Stimulated activated CD4-positive, alpha-beta T cell treated with anti-CD3 and anti-CD28 coated beads, TNF-alpha, amount 100 ng/mL, for 24 hours (primary cell): ENCODE results near the gene ZBED4.

Experiments used
- DNase-seq, 3 experiments: peaks; one replicate each; pipeline ENCODE4 v3.0.0-alpha.2; 2020; ENCODE audit warnings: low read depth in 3 of 3

The ZBED4 gene

DNA sequence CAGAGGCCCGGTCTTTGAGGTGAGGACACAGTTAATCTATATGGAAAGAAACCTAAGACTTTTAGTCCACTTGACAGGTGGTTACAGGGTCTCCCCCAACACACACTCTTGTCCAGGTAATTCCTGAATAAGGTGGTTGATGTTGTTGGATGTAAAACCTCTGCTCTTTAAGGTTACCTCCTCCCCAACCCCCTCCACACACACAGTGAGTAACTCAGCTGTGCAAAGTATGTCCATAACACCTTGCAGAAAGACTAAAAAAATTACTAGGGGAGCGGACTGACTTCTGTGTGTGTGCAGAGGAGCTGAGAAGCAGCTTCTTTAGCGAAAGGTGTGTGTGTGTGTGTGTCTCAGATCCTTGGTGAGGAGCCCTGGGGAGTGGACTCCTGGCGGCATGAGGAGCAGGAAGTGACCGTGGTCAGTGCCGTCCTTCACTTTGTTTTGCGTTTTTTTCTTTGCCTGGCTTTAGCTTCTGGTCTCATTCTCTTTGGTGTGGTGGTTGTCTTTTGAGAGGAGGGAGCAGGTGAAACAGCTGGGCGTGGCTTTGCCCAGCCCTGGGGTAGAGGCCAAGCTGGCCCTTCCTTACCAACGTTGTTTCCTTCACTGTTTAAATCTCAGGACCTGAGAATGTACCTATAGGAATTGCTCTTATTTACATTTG, 1.7 kb downstream of the ZBED4 start:
- no peak for DNase-seq

DNA sequence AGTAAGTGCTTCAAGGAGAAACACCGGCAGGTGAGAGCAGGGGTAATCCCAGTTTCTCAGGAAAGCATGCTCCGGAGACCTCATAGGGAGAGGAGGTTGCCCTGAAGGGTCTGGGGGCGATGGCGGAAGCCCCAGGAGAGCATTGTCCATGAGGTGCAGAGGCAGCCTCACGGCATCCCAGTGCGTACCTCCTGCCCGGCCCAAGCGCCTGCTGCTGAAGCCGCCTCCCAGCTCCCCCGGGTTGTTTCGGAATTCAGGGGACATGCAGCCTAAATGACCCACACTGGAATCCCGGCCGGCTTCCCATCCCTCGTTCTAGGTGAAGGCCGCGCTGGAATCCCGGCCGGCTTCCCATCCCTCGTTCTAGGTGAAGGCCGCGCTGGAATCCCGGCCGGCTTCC, 2.7 kb downstream of the ZBED4 start:
- no peak for DNase-seq

DNA sequence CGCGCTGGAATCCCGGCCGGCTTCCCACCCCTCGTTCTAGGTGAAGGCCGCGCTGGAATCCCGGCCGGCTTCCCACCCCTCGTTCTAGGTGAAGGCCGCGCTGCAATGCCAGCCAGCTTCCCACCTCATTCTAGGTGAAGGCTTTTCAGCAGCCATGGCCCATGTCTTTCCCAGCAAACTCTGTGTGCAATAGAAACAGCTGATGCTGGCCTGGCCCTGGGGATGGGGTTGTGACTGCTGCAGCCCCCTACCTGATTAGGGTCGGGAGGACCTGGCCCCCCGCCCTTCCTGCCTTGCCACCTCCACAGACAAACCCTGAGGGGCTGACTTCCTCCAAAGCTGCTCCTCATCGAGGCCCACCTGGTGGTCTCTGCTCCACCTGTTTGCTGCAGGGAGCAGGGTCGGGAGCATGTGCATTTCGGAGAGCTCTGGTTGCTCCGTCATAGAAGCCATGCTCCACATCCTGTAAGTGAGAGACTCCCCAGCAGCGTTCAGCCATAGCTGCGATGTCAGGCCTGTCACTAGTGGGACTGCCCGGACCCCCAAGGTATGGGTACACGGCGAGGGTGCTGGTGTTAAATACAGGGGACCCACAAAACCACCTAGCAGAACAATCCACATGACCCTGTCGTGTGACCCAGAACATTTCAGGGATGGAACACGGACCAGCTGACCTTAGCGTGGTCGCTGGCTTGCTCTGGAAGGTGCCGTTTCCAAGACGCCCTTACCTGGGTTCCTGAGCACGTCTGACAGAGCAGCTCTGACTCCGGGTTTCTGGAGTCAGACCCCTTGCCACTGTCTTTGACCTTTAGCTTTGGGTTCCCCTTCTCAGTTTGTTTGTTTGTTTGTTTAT, 3.3 kb downstream of the ZBED4 start:
- DNase-seq, result no peak

DNA sequence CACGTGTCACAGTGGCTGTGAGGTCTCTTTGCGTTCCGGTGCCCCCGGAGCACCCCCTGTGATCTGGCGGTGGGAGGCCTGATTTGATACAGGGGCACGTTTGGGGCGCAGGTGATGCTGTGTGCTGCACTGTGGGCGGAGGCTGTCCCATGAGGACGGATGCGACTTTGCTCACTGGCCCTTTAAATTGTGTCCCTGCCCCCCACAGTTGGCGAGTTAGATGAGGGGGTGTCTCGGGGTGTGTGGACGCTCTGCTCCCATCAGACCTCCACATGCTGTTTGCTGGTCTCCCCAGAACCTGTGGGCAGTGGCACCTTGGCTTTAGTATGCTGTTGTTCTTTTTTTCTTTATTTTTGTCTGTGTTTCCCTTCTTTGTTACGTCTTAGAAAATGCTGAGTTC, 5.2 kb downstream of the ZBED4 start:
- no peak for DNase-seq

DNA sequence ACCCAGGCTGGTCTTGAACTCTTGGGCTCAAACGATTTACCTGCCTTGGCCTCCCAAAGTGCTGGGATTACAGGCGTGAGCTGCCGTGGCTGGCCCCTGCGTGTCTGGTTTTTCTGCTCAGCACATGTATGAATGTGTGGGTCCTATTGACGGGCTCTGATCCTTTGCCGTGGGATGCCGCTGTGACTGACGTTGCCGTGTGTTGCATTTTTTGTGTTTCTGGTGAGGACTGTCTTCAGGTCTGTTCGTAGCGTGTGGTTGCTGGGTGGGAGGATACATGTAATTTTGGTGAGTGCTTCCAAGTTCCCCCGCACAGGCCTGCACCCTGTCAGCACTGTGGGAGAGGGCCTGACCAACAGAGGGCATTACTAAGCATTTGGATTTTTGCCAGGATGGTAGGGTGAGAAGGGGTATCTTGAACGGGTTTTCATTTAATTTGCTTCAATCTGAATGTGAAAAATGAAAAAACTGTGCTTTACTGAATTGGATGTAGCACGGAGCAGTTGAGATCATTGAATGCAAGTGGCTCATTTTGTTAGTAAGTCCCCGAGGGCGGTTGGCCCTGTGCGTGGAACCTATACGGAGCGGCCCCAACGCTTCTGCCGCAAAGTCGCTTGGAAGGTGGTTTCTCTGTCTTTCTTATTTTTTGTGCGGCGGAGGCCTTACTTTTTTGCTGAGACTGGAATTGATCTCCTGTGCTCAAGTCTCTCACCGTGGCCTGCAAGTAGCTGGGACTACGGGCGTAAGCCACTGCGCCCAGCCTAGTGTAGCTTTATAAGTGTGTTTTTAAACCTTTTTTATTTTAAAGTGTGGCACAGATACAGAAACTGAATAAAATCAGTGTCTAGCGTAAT, 8.2 kb downstream of the ZBED4 start:
- no peak for DNase-seq

DNA sequence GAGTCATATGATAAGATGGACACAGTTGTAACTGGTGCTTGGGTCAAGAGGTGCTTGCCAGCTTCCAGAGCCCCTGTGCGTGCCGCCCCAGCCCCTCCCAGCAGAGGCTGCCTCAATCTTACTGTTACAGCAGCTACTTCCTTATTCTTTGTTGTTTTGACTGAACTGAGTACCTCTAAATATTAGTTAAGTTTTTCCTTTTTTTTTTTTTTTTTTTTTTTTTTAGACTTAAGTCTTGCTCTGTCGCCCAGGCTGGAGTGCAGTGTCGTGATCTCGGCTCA, 8.8 kb downstream of the ZBED4 start:
- no peak for DNase-seq

DNA sequence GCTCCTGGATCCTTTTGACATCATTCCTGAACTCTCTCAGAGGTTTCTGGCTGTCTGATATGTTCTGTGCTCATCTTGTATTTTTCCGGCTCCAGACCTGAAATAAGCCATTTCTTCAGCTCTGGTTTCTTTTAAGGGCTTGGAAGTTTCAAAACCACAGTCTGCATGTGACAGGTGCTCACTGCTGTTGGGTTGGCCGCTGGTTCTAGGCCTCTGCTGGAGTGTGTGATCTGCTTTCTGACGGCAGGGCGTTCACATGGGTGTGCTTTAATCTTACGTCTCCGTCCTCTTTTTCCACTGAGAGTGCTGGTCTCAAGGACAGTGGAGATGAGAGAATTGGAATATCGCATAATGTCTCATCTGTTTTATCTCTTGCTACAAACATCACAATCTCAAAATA, 10.3 kb downstream of the ZBED4 start:
- no peak for DNase-seq

DNA sequence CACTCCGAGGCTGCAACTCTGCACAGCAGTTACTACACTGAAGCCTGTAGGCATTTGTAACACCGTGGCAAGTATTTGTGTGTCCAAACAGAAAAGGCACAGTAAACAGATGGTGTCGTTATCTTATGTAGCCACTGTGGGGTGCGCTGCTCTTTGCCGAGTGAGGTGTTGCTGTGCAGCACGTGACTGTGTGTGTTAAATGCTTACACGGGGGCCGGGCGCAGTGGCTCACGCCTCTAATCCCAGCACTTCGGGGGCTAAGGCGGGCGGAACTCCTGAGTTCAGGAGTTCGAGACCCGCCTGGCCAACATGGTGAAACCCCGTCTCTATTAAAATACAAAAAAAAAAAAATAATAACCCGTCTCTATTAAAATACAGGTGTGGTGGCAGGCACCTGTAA, 11.5 kb downstream of the ZBED4 start:
- DNase-seq, result no peak

DNA sequence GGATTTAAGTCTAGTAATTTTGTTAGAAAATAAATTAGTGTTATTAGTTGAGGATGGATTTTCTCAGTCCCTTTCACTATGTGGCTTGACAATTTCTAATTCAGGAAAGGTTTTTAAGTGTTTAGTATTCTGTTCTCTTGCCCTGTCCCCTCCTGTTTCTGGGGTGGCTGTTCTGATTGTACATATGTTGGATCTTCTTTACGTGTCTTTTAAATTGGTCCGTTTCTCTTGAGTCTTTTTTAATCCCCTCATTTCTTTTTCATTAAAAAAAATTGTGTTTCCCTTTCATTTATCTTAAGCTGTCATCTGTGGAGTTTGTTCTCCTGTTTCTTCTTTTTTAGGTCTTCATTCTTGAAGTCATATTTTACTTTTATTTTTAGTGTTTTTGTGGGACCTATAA, 12.5 kb downstream of the ZBED4 start:
- DNase-seq, result no peak

DNA sequence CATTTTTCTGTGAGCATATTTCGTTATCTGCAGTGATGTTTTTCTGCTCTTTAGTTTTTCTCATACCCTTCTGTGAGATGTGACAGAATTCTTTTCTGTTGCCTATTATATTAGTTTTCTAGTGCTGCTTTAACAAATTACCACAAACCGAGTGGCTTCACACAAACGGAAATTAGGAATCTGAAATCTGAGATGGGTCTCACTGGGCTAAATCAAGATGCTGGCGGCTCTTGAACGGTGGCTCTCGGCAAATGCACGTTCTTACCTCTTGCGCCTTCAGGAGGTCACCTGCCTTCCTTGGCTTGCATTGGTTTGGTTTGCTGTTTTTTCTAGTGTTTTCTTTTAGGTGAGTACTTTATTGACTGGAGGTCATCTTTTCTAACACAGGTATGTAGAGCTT, 13.0 kb downstream of the ZBED4 start:
- no peak for DNase-seq

DNA sequence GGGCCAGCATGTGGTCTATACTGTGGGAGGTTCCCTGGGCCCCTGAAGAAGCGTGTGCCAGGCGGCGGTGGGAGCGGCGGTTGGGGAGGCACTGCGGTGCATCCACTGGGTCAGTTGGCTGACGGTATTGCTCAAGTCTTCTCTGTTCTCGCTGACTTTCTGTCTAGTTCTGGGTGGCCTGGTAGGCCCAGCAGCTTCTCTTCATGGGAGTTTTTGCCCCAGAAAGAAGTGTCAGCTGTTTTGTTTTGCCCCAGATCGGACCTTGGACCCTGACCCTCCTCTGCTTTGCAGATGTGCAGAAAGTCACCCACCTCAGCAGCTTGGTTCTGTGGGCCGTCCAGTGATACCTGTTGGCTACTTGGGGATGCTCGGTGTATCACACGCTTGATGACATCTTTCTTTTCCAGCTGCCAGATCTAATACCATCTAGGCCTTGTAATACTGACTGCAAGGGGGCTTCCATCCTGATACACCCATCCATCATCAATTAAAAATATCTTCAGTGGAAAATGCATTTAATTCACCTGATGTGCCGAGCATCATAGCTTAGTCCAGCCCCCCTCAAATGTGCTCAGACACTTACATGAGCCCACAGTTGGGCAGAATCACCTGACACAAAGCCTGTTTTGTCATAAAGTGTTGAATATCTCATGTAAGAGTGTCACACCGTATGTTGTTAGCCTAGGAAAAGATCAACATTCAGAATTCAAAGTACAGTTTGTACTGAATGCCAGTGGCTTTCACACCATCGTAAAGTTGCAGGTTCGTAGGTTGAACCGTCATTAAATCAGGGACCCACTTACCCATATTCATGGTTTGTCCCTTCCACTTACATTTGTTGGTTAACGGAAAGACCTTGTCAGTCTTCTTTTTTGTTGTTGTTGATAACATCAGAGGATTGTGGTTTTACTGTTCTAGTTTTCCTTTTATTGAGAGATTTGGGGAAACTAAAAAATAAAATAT, 13.9 kb downstream of the ZBED4 start:
- no peak for DNase-seq

DNA sequence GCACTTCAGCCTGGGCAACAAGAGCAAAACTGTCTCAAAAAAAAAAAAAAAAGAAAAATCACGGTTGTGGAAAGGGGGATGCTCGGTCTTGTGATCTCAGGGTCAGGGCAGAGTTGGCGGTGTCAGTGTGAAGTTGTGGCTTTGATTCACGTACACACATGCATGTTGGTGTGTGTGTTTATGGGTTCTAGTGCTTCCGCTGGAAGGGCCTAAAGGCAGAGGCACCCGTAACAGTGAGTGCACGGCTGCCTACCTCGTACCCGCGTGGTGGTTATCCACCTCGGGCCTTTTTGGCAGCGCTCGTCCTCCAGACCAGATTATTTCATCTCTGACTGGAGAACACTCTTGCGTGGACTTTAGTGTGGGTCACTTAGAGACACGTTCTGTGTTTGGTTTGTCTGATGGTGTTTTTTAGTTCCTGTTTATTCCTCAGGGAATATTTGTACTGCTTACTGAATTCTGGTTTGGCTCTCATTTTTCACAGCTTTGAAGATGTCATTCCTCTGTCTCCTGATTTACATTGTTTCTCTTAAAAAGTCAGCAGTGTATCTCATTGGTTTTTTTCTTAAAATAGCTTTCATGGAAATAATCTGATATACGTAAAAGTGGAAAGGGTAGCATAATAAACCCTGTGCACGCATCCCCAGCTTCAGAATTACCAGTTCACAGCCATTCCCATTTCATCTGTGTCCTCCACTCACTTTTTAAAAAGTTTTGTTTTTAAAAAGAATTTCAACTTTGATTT, 15.6 kb downstream of the ZBED4 start:
- no peak for DNase-seq

DNA sequence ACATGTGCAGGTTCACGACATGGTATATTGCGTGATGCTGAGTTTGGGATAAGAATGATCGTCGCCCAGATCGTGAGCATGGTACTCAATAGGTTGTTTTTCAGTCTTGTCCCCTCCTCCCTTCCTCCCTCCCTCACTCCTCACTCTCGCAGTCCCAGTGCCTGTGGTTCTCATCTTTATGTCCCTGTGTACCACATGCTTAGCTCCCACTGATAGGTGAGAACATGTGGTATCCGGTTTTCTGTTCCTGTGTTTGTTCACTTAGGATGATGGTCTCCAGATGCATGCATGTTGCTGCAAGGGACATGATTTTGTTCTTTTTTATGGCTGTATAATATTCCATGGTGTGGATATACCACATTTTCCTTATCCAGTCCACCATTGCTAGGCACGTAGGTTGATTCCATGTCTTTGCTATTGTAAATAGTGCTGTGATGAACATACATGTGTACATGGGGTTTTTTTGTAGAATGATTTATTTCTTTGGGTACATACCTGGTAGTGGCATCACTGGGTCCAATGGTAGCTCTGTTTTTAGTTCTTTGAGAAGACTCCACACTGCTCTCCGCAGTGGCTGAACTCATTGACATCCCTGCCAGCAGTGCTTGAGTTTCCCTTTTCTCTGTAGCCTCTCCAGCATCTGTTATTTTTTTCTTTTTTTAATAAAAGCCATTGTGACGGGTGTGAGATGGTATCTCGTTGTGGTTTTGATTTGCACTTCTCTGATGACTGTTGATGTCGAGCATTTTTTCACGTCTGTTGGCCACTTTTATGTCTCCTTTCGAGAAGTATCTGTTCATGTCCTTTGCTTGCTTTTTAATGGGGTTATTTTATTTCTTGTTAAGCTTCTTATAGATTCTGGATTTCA, 16.4 kb downstream of the ZBED4 start:
- DNase-seq, result no peak

DNA sequence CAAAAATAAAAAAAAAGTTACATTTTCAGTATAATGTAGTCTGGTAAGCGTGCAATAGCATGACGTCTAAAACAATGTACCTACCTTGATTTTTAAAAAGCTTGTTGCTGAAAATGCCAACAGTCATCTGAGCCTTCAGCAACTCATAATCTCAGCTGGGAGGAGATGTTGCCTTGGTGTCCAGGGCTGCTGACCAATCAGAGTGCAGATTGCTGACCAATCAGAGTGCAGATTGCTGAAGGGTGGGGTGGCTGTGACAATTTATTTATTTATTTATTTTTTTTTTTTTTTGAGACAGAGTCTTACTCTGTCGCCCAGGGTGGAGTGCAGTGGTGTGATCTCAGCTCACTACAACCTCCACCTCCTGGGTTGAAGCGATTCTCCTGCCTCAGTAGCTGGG, 17.8 kb downstream of the ZBED4 start:
- DNase-seq, result no peak

DNA sequence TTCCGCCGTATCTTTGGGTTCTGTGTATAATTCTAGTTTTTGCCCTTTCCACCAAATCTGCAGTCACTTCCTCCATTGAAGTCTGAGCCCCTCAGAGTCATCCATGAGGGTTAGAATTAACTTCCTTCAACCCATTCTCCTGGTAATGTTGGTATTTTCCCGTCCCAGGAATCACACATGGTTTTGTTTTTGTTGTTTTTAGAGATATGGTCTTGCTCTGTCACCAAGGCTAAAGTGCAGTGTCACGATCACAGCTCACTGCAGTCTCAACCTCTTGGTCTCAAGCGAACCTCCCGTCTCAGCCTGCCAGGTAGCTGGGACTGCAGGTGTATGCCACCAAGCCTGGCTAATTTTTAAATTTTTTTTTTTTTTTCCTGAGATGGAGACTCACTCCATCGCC, 18.7 kb downstream of the ZBED4 start:
- no peak for DNase-seq

DNA sequence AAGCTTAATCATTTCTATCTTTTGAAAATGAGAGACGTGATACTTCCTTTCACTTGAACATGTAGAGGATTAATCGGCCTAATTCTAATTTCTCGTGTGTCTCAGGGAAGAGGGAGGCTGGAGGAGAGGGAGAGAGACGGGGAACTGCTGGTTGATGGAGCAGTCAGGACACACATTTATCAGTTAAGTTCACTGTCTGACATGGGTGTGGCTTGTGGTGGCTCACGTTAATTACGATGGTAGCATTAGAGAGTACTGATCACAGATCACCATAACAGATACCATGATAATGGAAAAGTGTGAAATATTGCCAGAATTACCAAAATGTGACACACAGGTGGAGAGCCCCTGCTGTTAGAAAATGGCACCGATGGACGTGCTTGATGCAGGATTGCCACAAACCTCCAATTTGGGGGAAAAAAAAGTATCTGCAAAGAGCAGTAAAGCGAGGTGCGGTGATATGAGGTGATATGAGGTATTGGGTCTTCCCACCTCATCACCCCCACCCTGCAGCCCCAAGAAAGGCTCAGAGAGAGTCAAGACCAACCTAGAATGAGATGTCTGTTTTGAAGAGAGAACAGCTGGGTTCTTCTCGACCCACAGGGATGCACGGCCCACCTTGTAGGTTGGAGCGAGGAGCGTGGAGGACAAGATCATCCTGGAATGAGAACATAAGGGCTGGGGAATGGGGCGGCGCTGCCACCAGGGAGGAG, 19.7 kb downstream of the ZBED4 start:
- DNase-seq, result no peak

DNA sequence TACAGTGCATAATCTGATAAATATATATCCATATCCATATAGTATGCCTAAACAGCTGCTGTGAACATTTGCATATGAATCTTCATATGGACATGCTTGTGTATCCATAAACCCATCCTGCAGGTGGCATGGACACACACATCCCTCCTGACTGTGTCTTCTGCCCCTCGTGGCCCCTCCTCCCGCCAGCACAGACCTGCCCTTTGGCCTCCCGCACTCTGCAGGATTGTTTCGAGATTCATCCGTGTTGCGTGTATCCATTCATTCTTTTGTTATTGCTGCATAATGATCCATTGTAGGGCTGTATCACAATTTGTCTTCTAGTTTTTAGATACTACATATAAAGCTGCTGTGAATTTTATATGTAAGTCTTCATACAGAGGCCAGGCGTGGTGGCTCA, 24.0 kb downstream of the ZBED4 start:
- no peak for DNase-seq

DNA sequence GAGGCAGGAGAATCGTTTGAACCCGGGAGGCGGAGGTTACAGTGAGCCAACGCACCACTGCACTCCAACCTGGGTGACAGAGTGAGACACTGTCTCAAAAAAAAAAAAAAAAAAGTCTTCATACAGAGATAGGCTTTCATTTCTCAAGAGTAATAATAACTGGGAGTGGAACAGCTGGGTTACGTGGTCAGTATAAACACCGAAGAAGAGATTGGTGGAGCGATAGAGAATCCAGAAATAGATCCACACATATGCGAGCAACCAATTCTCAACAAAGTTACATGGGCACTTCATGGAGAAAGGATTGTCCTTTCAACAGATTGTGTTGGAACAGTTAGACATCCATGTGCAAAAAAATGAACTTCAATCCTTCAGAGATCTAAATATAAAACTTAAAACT, 24.6 kb downstream of the ZBED4 start:
- DNase-seq, result no peak

DNA sequence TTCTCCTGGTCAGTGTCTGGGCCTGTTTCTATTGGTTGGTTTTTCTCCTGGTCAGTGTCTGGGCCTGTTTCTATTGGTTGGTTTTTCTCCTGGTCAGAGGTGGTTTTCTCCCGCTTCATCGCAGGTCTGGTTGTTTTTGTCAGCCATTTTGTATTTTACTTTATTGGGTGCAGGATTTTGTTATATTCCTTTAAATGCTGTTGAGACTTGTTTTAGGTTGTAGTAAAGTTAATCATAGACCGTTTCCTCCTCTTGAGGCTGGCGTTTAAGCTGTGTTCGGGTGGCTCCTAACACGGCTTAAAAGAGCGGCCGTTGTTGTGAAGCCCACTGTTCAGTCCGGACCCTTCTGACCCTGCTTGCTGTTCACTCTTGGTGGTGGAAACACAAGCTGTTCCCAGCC, 26.2 kb downstream of the ZBED4 start:
- DNase-seq, result no peak
